ENCODE measurements around the gene ELMOD3. TPM values are rescaled to one million over a fixed set of nuclear protein-coding genes. Genes with fewer than 3 reads are reported as not detected.

Gene ELMOD3
- total RNA-seq, 1 experiment from 2014 or later: 10.3 TPM

DNA sequence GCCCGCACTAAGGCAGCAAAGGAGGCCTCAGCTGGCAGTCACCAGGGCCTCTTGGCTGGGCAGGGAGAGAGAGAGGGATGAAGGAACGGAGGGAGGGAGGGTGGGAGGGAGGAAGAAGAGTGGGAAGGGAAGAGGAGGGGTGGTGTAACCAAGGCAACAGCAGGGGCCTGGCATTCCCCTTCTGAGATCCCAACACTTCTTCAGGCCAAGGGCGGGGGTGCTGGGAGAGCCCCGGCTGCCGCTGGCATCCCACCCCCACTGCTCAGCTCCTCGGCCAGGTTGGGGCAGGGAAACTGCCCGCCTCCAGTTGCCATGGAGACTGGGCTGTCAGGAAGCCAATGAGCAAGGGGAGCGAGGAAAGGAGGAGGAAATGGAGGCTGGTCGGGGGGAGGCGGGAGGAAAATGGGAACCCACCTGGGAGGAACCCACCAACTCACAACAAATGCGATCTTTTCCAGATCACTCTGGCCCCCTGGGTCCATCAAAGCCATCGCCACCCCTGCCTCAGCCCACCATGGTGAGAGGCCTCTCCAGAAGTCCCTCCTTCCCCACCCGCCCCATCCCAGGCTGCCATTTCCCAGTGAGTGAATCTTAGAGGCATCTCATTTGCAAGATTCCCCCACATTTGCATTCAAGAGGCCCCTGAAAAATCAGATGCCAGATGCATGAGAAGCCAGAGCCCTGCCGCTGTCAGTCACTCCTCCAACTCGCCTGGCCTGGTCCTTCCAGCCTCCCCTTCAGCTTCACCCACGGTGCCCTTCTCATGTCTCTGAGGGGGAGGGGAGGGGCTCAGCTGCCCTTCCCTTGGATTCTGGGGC lies 76.4 kb downstream of the ELMOD3 start:
- Mint-ChIP-seq H3K9me3 (ENCODE audit: unreplicated experiment) (no peaks in the 10 kb centered on the region), H3K27me3 (ENCODE audit: insufficient read depth, unreplicated experiment) (no peaks in the 10 kb centered on the region), H3K4me3 (ENCODE audit: unreplicated experiment) (no peak overlapping the region), H3K36me3 (ENCODE audit: insufficient read depth, unreplicated experiment) (no peaks in the 10 kb centered on the region), H3K4me1 (ENCODE audit: low read depth, unreplicated experiment) (no peaks in the 10 kb centered on the region), H3K27ac (ENCODE audit: unreplicated experiment) (no peak overlapping the region)
- CTCF ChIA-PET: no interaction called here
- Histone ChIP-seq H3K4me1 (no peaks in the 10 kb centered on the region), H3K36me3 (ENCODE audit: control insufficient read depth, insufficient read depth, low read length) (no peaks in the 10 kb centered on the region), H3K4me3 (ENCODE audit: low read depth, low read length) (no peak overlapping the region), H3K27me3 (replicated peaks; ENCODE audit: control insufficient read depth, insufficient read depth, low read length) (no peaks in the 10 kb centered on the region), H3K9me3 (no peaks in the 10 kb centered on the region)
- TF ChIP-seq, protein P1, sequence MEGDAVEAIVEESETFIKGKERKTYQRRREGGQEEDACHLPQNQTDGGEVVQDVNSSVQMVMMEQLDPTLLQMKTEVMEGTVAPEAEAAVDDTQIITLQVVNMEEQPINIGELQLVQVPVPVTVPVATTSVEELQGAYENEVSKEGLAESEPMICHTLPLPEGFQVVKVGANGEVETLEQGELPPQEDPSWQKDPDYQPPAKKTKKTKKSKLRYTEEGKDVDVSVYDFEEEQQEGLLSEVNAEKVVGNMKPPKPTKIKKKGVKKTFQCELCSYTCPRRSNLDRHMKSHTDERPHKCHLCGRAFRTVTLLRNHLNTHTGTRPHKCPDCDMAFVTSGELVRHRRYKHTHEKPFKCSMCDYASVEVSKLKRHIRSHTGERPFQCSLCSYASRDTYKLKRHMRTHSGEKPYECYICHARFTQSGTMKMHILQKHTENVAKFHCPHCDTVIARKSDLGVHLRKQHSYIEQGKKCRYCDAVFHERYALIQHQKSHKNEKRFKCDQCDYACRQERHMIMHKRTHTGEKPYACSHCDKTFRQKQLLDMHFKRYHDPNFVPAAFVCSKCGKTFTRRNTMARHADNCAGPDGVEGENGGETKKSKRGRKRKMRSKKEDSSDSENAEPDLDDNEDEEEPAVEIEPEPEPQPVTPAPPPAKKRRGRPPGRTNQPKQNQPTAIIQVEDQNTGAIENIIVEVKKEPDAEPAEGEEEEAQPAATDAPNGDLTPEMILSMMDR (IDR thresholded peaks at IDR 0.05; ENCODE audit: insufficient read depth in 1 of 2, low read depth in 1 of 2, low read length in 1 of 2, severe bottlenecking in 1 of 2, unreplicated experiment in 1 of 2): no peak
- POLR2A ChIA-PET: interaction anchor here (0.6 kb wide), 1 partner anchor 10 kb away, joined by 4 read pairs; no protein-coding TSS in a partner anchor
- intact Hi-C loops (cut with micrococcal nuclease; ENCODE audit: unreplicated experiment): no loop called here
- BruUV-seq (replicated peaks): no TSS peak
- DNase-seq: no peak

DNA sequence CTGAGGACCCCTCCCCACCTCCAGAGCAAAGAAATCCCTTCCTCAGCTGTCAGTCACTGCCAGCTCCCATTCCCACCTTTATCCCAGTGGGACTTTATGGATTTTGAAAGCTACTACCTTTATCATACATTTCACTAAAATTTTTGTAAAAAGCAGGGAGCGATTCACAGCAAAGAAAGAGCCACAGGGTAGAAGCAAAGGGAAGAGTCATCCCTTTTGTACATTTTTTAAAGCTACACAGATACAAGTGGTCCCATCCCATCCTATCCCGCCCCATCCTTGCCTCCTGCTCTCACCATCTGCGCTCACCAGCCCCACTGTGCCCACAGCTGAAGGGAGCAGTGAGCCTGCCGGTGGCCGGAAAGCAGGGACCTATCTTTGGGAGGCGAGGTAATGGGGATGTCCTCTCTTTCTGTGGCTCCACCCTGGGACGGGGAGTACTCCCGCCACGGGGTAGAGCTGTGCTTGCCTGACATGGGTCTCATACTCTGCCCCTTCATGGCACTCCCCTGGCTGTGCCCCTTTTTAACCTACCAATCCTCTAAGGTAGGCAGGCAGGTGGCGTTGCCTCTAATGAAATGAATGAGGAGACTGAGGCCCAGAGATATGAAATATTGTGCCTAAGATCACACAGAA lies 77.1 kb downstream of the ELMOD3 start:
- BruUV-seq (replicated peaks): no TSS peak
- Mint-ChIP-seq H3K36me3 (ENCODE audit: insufficient read depth, unreplicated experiment) (no peaks in the 10 kb centered on the region), H3K4me1 (ENCODE audit: low read depth, unreplicated experiment) (no peaks in the 10 kb centered on the region), H3K4me3 (ENCODE audit: unreplicated experiment) (no peak overlapping the region), H3K9me3 (ENCODE audit: unreplicated experiment) (no peaks in the 10 kb centered on the region), H3K27ac (ENCODE audit: unreplicated experiment) (no peak overlapping the region), H3K27me3 (ENCODE audit: insufficient read depth, unreplicated experiment) (no peaks in the 10 kb centered on the region)
- Histone ChIP-seq H3K4me1 (peaks cover 2% of the 10 kb centered on the region), H3K9me3 (no peaks in the 10 kb centered on the region), H3K36me3 (ENCODE audit: control insufficient read depth, insufficient read depth, low read length) (no peaks in the 10 kb centered on the region), H3K27me3 (replicated peaks; ENCODE audit: control insufficient read depth, insufficient read depth, low read length) (no peaks in the 10 kb centered on the region), H3K4me3 (ENCODE audit: low read depth, low read length) (no peak overlapping the region)
- TF ChIP-seq, protein P1 (IDR thresholded peaks at IDR 0.05; ENCODE audit: insufficient read depth in 1 of 2, low read depth in 1 of 2, low read length in 1 of 2, severe bottlenecking in 1 of 2, unreplicated experiment in 1 of 2): no peak
- POLR2A ChIA-PET: interaction anchor here (0.6 kb wide), 1 partner anchor 11 kb away, joined by 4 read pairs; no protein-coding TSS in a partner anchor
- CTCF ChIA-PET: no interaction called here
- no peak for DNase-seq
- intact Hi-C loops (cut with micrococcal nuclease; ENCODE audit: unreplicated experiment): no loop called here

DNA sequence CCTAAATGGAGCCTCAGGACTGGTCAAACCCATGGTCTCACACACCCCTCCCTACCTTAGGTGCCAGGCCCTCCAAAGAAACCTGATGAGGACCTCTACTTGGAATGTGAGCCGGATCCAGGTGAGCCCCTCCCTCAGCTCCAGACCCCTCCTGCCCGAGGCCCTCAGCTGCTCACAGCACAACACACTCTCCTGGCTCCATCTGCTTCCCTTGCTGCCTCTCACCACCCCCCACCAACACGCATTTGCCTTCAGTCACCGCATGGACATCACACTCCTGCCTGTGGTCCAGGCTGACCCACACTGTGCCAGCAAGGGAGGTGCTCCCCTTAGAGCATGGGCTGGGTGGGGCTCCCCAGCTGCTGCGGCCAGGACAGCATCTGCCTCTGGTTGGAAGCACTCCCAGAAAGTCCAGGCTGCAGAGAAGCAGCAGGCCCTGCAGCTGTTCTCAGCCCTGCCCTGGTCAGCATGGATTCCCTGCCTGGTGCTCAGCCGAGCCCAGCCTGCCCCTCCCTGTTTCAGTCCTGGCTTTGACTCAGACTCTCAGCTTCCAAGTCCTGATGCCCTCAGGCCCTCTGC lies 79.0 kb downstream of the ELMOD3 start:
- H3K36me3 Mint-ChIP-seq (ENCODE audit: insufficient read depth, unreplicated experiment): no peaks in the 10 kb centered on the region
- Histone ChIP-seq H3K9me3 (no peaks in the 10 kb centered on the region), H3K4me1 (peaks cover 15% of the 10 kb centered on the region), H3K4me3 (ENCODE audit: low read depth, low read length) (no peak overlapping the region), H3K27me3 (replicated peaks; ENCODE audit: control insufficient read depth, insufficient read depth, low read length) (no peaks in the 10 kb centered on the region), H3K36me3 (ENCODE audit: control insufficient read depth, insufficient read depth, low read length) (no peaks in the 10 kb centered on the region)
- peaks cover 6% of the 10 kb centered on the region for H3K4me1 Mint-ChIP-seq (ENCODE audit: low read depth, unreplicated experiment)
- intact Hi-C loops (cut with micrococcal nuclease; ENCODE audit: unreplicated experiment): no loop called here
- POLR2A ChIA-PET: no interaction called here
- no peaks in the 10 kb centered on the region for H3K27me3 Mint-ChIP-seq (ENCODE audit: insufficient read depth, unreplicated experiment)
- TF ChIP-seq, protein P1 (IDR thresholded peaks at IDR 0.05; ENCODE audit: insufficient read depth in 1 of 2, low read depth in 1 of 2, low read length in 1 of 2, severe bottlenecking in 1 of 2, unreplicated experiment in 1 of 2): no peak
- H3K27ac Mint-ChIP-seq (ENCODE audit: unreplicated experiment): no peak overlapping the region
- H3K4me3 Mint-ChIP-seq (ENCODE audit: unreplicated experiment): no peak overlapping the region
- CTCF ChIA-PET: no interaction called here
- no TSS peak for BruUV-seq (replicated peaks)
- H3K9me3 Mint-ChIP-seq (ENCODE audit: unreplicated experiment): no peaks in the 10 kb centered on the region
- DNase-seq: no peak

Data from Caco-2 (cell line).